Prostate gland (tissue), 2 donors: ENCODE measurements around the gene TAPBPL.
"Not testable (repeated sequence)": the region's sequence is repeated elsewhere in the genome, so short reads cannot be mapped to it uniquely, and the experiment has no call there.

Experiments
- POLR2A ChIP-seq: fragments of 450-650 bp; IDR thresholded peaks from one replicate; pipeline ENCODE4 v1.6.1; 2016; ENCODE audit warnings: antibody characterized with exemption, mild to moderate bottlenecking
- TF ChIP-seq, protein P1 (sequence below), 4 experiments: fragments of 200-600 bp in 2 of 4; fragments of 450-650 bp in 2 of 4; sonication (generic) in 2 of 4; IDR thresholded peaks; 1 replicate in 3 of 4; 2 replicates in 1 of 4; pipeline ENCODE4 v1.5.1; 2016 to 2019; ENCODE audit warnings: antibody characterized with exemption in 4 of 4, mild to moderate bottlenecking in 2 of 4, moderate library complexity in 2 of 4

DNA sequence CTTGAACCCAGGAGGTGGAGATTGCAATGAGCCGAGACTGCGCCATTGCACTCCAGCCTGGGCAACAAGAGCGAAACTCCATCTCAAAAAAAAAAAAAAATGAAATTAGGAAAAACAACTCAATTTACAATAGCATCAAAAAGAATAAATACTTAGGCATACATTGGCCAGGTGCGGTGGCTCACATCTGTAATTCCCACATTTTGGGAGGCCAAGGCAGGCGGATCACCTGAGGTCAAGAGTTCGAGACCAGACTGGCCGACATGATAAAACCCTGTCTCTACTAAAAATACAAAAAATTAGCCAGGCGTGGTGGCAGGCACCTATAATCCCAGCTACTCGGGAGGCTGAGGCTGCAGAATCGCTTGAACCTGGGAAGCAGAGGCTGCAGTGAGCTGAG lies 24.0 kb upstream of the TAPBPL start:
- not testable (repeated sequence) for TF ChIP-seq POLR2A
- TF ChIP-seq, protein P1, sequence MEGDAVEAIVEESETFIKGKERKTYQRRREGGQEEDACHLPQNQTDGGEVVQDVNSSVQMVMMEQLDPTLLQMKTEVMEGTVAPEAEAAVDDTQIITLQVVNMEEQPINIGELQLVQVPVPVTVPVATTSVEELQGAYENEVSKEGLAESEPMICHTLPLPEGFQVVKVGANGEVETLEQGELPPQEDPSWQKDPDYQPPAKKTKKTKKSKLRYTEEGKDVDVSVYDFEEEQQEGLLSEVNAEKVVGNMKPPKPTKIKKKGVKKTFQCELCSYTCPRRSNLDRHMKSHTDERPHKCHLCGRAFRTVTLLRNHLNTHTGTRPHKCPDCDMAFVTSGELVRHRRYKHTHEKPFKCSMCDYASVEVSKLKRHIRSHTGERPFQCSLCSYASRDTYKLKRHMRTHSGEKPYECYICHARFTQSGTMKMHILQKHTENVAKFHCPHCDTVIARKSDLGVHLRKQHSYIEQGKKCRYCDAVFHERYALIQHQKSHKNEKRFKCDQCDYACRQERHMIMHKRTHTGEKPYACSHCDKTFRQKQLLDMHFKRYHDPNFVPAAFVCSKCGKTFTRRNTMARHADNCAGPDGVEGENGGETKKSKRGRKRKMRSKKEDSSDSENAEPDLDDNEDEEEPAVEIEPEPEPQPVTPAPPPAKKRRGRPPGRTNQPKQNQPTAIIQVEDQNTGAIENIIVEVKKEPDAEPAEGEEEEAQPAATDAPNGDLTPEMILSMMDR (IDR thresholded peaks at IDR 0.05), result not testable (repeated sequence)
